GM23248 (cell line): ENCODE data around the gene MAFB.

Source experiments
- EZH2 ChIP-seq: fragments of 200-600 bp; sonication (generic); IDR thresholded peaks from 2 replicates; pipeline ENCODE4 v1.6.1; 2018; ENCODE audit warnings: antibody characterized with exemption, mild to moderate bottlenecking; ENCODE audit not compliant: insufficient read depth, poor library complexity, severe bottlenecking
- EZH2phosphoT487 ChIP-seq: fragments of 200-600 bp; sonication (generic); IDR thresholded peaks from 2 replicates; pipeline ENCODE4 v1.6.1; 2018; ENCODE audit warnings: antibody characterized with exemption, moderate library complexity, mild to moderate bottlenecking, low read depth; ENCODE audit not compliant: insufficient read depth

- TF ChIP-seq EZH2 (no peak), EZH2phosphoT487 (no peak)
Observed at GRCh38 chr20:40651151-40651550, 37.9 kb downstream of the MAFB start.
